Fibroblast of upper back skin (primary cell): ENCODE data around the gene RNF214.
"Not testable (repeated sequence)": the region's sequence is repeated elsewhere in the genome, so short reads cannot be mapped to it uniquely, and the experiment has no call there.

ENCODE experiments used
- DNase-seq: peaks from one replicate; pipeline ENCODE4 v3.0.0-alpha.2; 2013

Gene RNF214

DNA sequence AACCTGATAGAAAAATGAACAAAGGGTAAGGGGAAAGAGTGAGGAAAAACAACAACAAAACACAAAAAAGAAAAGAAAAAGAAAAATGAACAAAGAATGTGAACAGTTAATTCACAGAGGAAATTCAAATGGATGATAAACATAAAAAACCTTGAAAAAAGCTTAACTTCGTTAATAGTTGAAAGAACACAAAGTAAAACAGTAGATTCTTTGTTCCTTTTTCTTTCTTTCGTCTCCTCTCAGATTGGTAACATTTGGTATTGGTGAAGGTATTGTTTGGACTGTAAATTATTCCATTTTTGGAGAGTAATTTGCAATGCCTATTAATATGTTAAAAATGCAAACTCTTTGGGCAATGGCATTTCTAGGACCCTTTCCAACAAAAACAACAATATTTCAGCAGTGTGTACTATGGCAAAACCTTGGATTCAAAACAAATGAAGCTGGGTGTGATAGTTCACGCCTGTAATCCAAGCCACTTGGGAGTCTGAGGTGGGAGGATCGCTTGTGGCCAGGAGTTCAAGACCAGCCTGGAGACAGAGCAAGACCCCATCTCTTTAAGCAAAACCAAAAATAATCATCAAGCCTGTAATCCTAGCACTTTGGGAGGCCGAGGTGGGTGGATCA, 86.9 kb downstream of the RNF214 start:
- DNase-seq = peak; percentile 68

GRCh38 chr11:117327255-117327566, 94.7 kb downstream of the RNF214 start:
- DNase-seq = not testable (repeated sequence)

DNA sequence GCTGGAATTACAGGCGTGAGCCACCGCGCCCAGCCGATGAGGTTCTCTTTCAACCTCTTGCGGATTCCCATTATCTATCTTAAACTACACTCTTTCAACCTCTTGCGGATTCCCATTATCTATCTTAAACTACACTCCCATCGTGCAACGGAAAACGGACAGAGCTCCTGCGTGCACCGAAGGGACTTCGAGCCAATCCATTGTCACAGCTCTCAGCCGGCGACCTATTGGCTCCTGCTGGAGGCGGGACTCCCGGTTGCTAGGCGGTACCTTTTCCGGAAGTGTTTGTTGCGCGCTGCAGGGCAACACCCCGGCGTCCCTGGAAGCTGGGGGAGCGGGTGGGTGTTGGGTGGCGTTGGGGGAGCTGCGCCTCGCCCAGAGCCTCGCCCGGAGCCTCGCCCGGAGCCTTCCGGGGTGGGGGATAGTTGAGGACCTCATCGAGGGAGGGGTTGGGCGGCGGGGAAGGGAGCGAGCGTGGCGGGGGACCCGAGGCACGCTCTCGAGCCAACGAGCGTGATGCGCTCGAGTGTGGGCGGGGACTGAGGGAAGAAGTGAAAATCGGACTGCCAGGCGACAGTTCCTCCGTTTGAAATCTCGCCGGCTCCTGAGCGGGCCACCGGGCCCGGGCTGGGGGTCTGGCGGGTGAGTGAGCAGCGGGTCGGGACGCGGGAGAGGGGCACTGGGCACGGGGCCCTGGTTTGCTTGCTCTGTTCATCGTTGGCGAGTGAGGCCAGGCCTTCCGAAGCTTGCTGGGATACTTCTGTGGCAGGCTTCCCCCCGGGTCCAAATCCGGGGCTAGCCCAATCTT, 95.3 kb downstream of the RNF214 start, which contains the start of gene CEP164:
TSS of gene CEP164 (plus strand) at position 288 of the 808 bp plus-strand sequence. CDS start 10,733 bp downstream, outside the sequence.
- peak; percentile 97 for DNase-seq

- DNase-seq = peak; percentile 32
Measured at GRCh38 chr11:117328375-117329010, 96.0 kb downstream of the RNF214 start.

DNA sequence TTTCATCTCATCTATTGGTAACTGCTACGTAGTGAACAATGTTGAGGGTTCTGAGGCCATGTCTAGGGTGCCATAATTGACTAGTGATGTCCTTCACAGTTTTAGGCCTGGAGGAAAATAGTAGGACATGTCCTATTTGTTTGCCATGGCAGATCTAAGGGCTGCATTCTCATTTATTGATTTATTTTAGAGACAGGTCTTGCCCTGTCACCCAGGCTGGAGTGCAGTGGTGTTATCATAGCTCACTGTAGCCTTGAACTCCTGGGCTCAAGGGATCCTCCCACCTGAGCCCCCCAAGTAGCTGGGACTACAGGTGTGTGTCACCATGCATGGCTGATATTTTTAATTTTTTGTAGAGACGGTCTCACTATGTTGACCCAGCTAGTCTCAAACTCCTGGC, 100.4 kb downstream of the RNF214 start:
- DNase-seq = no peak

GRCh38 chr11:117333917-117334316, 101.4 kb downstream of the RNF214 start:
- peak; percentile 24 for DNase-seq

DNA sequence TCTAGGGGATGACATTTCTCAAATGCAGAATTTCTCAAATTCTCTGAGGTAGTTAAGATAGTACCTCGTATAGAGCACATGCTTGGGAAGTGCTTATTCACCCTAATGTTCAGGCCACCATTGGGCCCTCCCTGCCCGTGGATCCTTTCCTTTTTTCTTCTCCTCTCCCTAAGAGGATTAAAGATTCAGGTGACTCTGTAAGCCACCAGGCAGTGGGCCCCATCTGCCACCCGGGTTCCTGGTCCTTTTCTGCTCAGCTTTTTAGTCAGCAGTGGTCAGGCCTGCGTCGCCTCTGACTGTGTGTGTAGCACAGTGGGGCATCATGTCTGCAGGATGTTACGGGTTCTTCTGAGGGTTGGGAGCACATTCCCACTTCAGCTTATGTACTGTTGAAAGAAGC, 102.4 kb downstream of the RNF214 start:
- DNase-seq = no peak

GRCh38 chr11:117335399-117335798, 102.9 kb downstream of the RNF214 start:
- DNase-seq = no peak
